ENCODE data around the gene LZIC.

Gene LZIC

DNA sequence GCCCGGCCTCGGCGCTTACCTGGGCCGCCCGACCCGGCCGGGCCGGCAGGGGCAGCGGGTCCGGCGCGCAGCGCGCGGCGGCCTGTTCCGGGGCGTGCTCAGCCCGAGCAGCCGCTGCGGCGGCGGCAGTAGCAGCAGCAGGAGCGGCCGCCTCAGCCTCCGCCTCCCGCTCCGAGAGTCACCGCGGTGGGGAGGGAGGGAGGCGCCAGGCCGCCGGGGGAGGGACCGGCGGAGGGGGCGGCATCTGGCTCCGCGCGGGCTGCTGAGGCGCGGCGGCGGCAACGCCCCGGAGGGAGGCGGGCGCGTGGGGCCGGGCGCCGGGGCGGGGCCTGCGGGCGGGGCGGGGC lies 33.1 kb downstream of the LZIC start, which contains the start of gene CTNNBIP1:
CTNNBIP1 (minus strand) TSS at position 194 of the 347 bp plus-strand sequence. CDS start 38,205 bp downstream, outside the sequence.
- peaks cover 29 to 35% of the 10 kb centered on the region in 2 experiments for H3K4me1 ChIP-seq (ENCODE audit: control insufficient read depth in 1 of 2, insufficient read depth in 1 of 2, low read depth in 1 of 2, low read length in 1 of 2)
- no peaks in the 10 kb centered on the region for H3K9me3 ChIP-seq
- TF ChIP-seq, protein P1, sequence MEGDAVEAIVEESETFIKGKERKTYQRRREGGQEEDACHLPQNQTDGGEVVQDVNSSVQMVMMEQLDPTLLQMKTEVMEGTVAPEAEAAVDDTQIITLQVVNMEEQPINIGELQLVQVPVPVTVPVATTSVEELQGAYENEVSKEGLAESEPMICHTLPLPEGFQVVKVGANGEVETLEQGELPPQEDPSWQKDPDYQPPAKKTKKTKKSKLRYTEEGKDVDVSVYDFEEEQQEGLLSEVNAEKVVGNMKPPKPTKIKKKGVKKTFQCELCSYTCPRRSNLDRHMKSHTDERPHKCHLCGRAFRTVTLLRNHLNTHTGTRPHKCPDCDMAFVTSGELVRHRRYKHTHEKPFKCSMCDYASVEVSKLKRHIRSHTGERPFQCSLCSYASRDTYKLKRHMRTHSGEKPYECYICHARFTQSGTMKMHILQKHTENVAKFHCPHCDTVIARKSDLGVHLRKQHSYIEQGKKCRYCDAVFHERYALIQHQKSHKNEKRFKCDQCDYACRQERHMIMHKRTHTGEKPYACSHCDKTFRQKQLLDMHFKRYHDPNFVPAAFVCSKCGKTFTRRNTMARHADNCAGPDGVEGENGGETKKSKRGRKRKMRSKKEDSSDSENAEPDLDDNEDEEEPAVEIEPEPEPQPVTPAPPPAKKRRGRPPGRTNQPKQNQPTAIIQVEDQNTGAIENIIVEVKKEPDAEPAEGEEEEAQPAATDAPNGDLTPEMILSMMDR (IDR thresholded peaks at IDR 0.05) = peak; percentile 6
- no peaks in the 10 kb centered on the region for H3K36me3 ChIP-seq
- H3K27ac ChIP-seq = peak within 1 kb of the TSS; percentile 89
- no peaks in the 10 kb centered on the region for H3K27me3 ChIP-seq
- peak within 1 kb of the TSS; percentile 77 to 80 for H3K4me3 ChIP-seq (ENCODE audit: low read depth in 1 of 2, low read length in 1 of 2)

DNA sequence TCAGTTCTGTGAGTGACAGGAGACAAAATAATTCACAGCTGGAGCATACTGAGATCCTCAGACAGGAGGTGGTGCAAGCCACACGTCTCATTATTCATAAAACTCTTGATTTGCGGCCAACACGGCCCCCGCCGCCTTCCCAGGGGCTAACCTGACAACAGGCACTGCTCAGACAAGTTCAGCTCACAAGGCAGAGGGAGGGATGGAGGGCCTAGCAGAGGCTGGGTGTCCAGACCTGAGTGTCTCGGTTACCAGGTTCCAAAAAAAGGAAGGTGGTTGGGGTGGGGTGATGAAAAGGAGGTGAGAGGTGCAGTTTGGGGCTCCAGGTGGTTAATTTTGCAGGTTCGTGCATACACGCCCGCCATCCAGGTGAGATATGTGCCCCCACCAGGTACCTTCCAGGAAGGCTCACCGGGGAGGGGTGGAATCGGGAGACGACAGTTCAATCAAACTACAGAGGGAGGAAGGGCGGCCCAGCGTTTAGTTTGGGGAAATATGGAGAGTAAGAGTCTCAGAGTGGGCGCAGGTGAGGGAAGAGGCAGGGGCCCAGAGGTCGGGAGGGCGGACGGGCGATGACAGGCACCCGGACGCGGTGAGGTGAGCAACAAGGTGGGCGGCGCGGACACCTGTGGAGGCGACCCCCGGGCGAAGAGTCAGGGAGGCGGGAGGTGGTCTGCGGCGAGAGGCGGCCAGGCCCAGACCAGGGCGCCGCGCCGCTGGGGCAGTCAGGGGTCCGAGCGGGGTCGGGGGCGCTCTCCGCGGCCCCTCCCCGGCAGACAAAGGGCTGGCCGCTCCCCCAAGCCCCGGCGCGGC lies 33.8 kb downstream of the LZIC start:
- H3K27ac ChIP-seq = peak overlapping the region; percentile 89
- no peaks in the 10 kb centered on the region for H3K27me3 ChIP-seq
- H3K9me3 ChIP-seq = no peaks in the 10 kb centered on the region
- TF ChIP-seq, protein P1 (IDR thresholded peaks at IDR 0.05) = no peak
- H3K36me3 ChIP-seq = no peaks in the 10 kb centered on the region
- H3K4me3 ChIP-seq (ENCODE audit: low read depth in 1 of 2, low read length in 1 of 2) = peak overlapping the region; percentile 62 to 75
- H3K4me1 ChIP-seq (ENCODE audit: control insufficient read depth in 1 of 2, insufficient read depth in 1 of 2, low read depth in 1 of 2, low read length in 1 of 2) = peaks cover 29 to 35% of the 10 kb centered on the region in 2 experiments

DNA sequence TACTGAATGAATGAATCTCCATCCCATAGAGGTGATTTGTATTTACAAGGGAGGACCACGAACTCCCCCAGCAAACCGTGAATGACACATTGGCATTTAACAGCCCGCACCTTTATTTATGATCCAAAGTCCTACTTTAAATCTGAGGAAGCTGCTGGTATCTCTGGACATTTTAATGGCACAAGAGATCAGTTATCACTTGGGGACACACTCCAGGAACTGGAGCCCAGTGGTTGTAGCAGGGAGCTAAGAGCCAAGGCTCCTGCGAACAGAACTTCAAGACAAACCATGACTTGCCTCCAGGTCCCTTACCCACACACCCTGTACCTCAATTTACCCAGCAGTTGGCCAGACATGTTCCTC lies 34.3 kb downstream of the LZIC start:
- Histone ChIP-seq H3K9me3 (no peaks in the 10 kb centered on the region), H3K27me3 (no peaks in the 10 kb centered on the region), H3K36me3 (no peaks in the 10 kb centered on the region), H3K4me3 (ENCODE audit: low read depth in 1 of 2, low read length in 1 of 2) (peak overlapping the region; percentile 62 to 75), H3K27ac (peak overlapping the region; percentile 89), H3K4me1 (ENCODE audit: control insufficient read depth in 1 of 2, insufficient read depth in 1 of 2, low read depth in 1 of 2, low read length in 1 of 2) (peaks cover 29 to 35% of the 10 kb centered on the region in 2 experiments)
- TF ChIP-seq, protein P1 (IDR thresholded peaks at IDR 0.05) = no peak

DNA sequence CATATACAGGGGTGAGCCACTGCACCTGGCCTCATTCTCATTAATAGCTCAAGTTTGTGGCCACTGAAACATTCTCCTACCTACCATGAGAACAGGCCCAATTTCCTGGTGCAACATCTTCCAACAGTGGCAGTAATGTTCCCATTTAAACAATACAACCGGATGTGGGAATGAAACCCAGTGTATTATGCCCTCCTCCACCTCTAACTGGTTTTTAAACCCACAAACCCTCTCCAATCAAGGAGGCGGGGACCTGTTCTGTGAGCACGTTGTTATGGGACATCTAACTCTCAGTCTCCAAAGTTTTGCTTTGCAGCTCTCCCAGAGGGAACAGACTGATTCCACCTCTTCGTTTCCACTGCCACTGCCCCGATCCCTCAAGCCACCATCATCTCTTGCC lies 35.8 kb downstream of the LZIC start:
- H3K4me3 ChIP-seq (ENCODE audit: low read depth in 1 of 2, low read length in 1 of 2) = no peak overlapping the region

DNA sequence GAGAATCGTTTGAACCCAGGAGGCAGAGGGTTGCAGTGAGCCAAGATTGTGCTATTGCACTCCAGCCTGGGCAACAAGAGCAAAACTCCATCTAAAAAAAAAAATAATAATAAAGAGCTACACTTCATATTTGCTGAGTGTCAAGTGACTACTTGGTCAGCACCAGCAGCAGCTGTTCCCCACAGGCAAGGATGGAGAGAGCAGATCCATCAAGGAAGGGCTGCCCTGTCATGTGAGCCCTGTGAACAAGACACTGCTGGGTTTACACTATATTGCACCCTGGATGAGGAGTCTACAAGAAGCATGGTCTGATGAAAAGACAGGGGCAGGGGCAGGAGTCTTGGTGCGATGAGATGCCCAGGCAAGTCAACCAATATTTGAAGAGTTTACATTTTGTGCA lies 36.7 kb downstream of the LZIC start:
- Histone ChIP-seq H3K27me3 (no peaks in the 10 kb centered on the region), H3K4me1 (ENCODE audit: control insufficient read depth in 1 of 2, insufficient read depth in 1 of 2, low read depth in 1 of 2, low read length in 1 of 2) (peaks cover 21 to 31% of the 10 kb centered on the region in 2 experiments), H3K4me3 (ENCODE audit: low read depth in 1 of 2, low read length in 1 of 2) (no peak overlapping the region), H3K9me3 (no peaks in the 10 kb centered on the region), H3K27ac (no peak overlapping the region), H3K36me3 (no peaks in the 10 kb centered on the region)
- TF ChIP-seq, protein P1 (IDR thresholded peaks at IDR 0.05) = no peak

More for the DNA sequence above, 35.8 kb downstream of the LZIC start:
- TF ChIP-seq, protein P1 (IDR thresholded peaks at IDR 0.05) = no peak
- peaks cover 28 to 35% of the 10 kb centered on the region in 2 experiments for H3K4me1 ChIP-seq (ENCODE audit: control insufficient read depth in 1 of 2, insufficient read depth in 1 of 2, low read depth in 1 of 2, low read length in 1 of 2)
- H3K27me3 ChIP-seq = no peaks in the 10 kb centered on the region
- H3K36me3 ChIP-seq = no peaks in the 10 kb centered on the region
- no peak overlapping the region for H3K27ac ChIP-seq
- no peaks in the 10 kb centered on the region for H3K9me3 ChIP-seq
